Activated naive CD8-positive, alpha-beta T cell treated with anti-CD3 and anti-CD28 coated beads, Interleukin-2, amount 50 U/mL, for 16 hours (primary cell): ENCODE data around the gene PYGO1.
"Not testable (repeated sequence)": the region's sequence is repeated elsewhere in the genome, so short reads cannot be mapped to it uniquely, and the experiment has no call there.

Source experiments
- DNase-seq: peaks from one replicate; pipeline ENCODE4 v3.0.0-alpha.2; 2020; ENCODE audit warnings: low read depth, low spot score

PYGO1 gene

GRCh38 chr15:55573224-55573623, 14.9 kb downstream of the PYGO1 start:
- DNase-seq, result no peak

GRCh38 chr15:55564347-55565145, 23.6 kb downstream of the PYGO1 start:
- no peak for DNase-seq

- no peak for DNase-seq
Observed at GRCh38 chr15:55562601-55563000, 25.5 kb downstream of the PYGO1 start.

GRCh38 chr15:55555089-55555488, 33.1 kb downstream of the PYGO1 start:
- DNase-seq, result no peak

GRCh38 chr15:55552926-55553325, 35.2 kb downstream of the PYGO1 start:
- DNase-seq, result no peak

- no peak for DNase-seq
Observed at GRCh38 chr15:55552451-55552850, 35.7 kb downstream of the PYGO1 start.

- DNase-seq, result no peak
Observed at GRCh38 chr15:55549305-55549704, 38.8 kb downstream of the PYGO1 start.

GRCh38 chr15:55546718-55547117, 41.4 kb downstream of the PYGO1 start:
- no peak for DNase-seq

GRCh38 chr15:55535436-55535835, 52.7 kb downstream of the PYGO1 start:
- no peak for DNase-seq

- DNase-seq, result no peak
Observed at GRCh38 chr15:55532944-55533343, 55.2 kb downstream of the PYGO1 start.

- no peak for DNase-seq
Observed at GRCh38 chr15:55530861-55531313, 57.3 kb downstream of the PYGO1 start.

GRCh38 chr15:55528812-55529211, 59.3 kb downstream of the PYGO1 start:
- no peak for DNase-seq

- DNase-seq, result no peak
Observed at GRCh38 chr15:55527150-55527549, 61.0 kb downstream of the PYGO1 start.

GRCh38 chr15:55526559-55527036, 61.5 kb downstream of the PYGO1 start:
- DNase-seq, result no peak

GRCh38 chr15:55522742-55523450, 65.2 kb downstream of the PYGO1 start:
- no peak for DNase-seq

- DNase-seq, result no peak
Observed at GRCh38 chr15:55518641-55519040, 69.5 kb downstream of the PYGO1 start.

GRCh38 chr15:55518009-55518408, 70.1 kb downstream of the PYGO1 start:
- DNase-seq, result no peak

GRCh38 chr15:55515991-55516776, 72.0 kb downstream of the PYGO1 start:
- no peak for DNase-seq

GRCh38 chr15:55515491-55515890, 72.7 kb downstream of the PYGO1 start:
- no peak for DNase-seq

- DNase-seq, result no peak
Observed at GRCh38 chr15:55514414-55514850, 73.7 kb downstream of the PYGO1 start.

- DNase-seq, result not testable (repeated sequence)
Observed at GRCh38 chr15:55513621-55514413, 74.3 kb downstream of the PYGO1 start.
